Loucy (cell line): Measurements from ENCODE around the gene DHRS12.

Source experiments
- EZH2phosphoT487 ChIP-seq: fragments of 200-600 bp; IDR thresholded peaks from 2 replicates; pipeline ENCODE4 v1.6.1; 2018; ENCODE audit warnings: antibody characterized with exemption, mild to moderate bottlenecking, moderate library complexity, borderline replicate concordance
- TF ChIP-seq, protein P1 (sequence below): fragments of 200-600 bp; sonication (generic); conservative IDR thresholded peaks from 2 replicates; pipeline ENCODE4 v1.5.1; 2014; ENCODE audit warnings: mild to moderate bottlenecking, antibody characterized with exemption, low read length

DNA sequence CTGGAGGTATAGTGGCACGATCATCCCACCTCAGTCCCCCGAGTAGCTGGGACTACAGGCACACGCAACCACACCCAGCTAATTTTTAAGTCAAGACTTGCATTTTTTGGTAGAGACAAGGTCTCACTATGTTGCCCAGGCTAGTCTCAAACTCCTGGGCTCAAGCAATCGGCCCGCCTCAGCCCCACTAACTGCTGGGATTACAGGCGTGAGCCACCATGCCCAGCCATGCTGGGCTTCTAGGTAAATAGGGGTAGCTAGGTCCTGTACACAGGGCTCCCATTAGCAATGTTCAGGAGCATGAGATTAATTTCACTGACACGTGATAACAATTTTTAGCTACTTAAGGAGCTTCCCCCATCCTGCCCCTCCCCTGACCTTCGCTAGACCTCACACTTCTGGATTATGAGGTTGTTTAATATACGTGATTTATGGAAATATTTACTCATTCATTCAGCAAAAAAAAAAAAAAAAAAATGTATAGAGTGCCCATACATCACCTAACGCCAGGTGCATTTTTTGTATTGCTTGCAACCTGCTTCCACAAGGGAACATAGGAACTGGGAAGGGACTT, 21.8 kb upstream of the DHRS12 start:
- TF ChIP-seq, protein P1, sequence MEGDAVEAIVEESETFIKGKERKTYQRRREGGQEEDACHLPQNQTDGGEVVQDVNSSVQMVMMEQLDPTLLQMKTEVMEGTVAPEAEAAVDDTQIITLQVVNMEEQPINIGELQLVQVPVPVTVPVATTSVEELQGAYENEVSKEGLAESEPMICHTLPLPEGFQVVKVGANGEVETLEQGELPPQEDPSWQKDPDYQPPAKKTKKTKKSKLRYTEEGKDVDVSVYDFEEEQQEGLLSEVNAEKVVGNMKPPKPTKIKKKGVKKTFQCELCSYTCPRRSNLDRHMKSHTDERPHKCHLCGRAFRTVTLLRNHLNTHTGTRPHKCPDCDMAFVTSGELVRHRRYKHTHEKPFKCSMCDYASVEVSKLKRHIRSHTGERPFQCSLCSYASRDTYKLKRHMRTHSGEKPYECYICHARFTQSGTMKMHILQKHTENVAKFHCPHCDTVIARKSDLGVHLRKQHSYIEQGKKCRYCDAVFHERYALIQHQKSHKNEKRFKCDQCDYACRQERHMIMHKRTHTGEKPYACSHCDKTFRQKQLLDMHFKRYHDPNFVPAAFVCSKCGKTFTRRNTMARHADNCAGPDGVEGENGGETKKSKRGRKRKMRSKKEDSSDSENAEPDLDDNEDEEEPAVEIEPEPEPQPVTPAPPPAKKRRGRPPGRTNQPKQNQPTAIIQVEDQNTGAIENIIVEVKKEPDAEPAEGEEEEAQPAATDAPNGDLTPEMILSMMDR = no peak
- no peak for TF ChIP-seq EZH2phosphoT487
